SK-N-SH (cell line): ENCODE results near the gene FADS2.

Source experiments
- YY1 ChIP-seq: IDR thresholded peaks from 2 replicates; pipeline ENCODE4 v1.4.0; 2012; ENCODE audit warnings: low read depth, mild to moderate bottlenecking
- TF ChIP-seq, protein P1 (sequence below): fragments of 200-600 bp; sonication (generic); IDR thresholded peaks from 2 replicates; pipeline ENCODE4 v1.6.1; 2017; ENCODE audit warnings: antibody characterized with exemption, mild to moderate bottlenecking, moderate library complexity

GRCh38 chr11:61834278-61835048, 6.4 kb downstream of the FADS2 start:
- no peak for TF ChIP-seq YY1
- TF ChIP-seq, protein P1, sequence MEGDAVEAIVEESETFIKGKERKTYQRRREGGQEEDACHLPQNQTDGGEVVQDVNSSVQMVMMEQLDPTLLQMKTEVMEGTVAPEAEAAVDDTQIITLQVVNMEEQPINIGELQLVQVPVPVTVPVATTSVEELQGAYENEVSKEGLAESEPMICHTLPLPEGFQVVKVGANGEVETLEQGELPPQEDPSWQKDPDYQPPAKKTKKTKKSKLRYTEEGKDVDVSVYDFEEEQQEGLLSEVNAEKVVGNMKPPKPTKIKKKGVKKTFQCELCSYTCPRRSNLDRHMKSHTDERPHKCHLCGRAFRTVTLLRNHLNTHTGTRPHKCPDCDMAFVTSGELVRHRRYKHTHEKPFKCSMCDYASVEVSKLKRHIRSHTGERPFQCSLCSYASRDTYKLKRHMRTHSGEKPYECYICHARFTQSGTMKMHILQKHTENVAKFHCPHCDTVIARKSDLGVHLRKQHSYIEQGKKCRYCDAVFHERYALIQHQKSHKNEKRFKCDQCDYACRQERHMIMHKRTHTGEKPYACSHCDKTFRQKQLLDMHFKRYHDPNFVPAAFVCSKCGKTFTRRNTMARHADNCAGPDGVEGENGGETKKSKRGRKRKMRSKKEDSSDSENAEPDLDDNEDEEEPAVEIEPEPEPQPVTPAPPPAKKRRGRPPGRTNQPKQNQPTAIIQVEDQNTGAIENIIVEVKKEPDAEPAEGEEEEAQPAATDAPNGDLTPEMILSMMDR: no peak
